ENCODE measurements around the gene SOST.

- TF ChIP-seq CTCF (IDR thresholded peaks at IDR 0.05): peak; percentile 46 to 55 (median 49)
- no peak for TF ChIP-seq POLR2A (IDR thresholded peaks at IDR 0.05)
- no peak for TF ChIP-seq POLR2AphosphoS5 (IDR thresholded peaks at IDR 0.05; ENCODE audit: insufficient read depth in 1 of 2, low read depth in 1 of 2)
Observed at GRCh38 chr17:43766413-43767052, 7.9 kb upstream of the SOST start.
